ENCODE data around the gene FRMD7. TPM values are rescaled to one million over a fixed set of nuclear protein-coding genes. Genes with fewer than 3 reads are reported as not detected.
"Not testable (repeated sequence)": the region's sequence is repeated elsewhere in the genome, so short reads cannot be mapped to it uniquely, and the experiment has no call there.

The FRMD7 gene
- total RNA-seq, 4 donors from 2014 or later: not detected

DNA sequence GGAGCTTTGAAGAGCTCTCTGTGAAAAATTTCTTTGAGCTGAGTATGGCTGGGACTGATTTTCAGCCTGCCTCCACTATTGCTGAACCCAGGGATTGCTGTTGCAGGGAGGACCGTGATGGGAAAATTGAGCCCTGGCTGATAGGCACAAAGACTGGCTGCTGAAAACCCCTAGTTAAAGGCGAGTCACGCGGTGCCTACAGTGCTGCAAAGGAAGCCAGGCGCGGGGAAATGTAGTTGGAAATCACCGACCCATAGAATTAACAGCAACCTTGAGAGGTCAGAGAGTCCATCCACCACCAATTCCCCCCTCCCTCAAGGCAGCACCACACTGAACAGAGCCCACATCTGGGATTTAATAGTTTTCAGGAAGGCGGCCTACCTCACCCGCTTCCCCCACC, 26.0 kb downstream of the FRMD7 start:
- Histone ChIP-seq H3K4me3 (no peak overlapping the region), H3K4me1 (no peaks in the 10 kb centered on the region), H3K9me3 (no peaks in the 10 kb centered on the region), H3K27ac (replicated peaks in 1 of 4) (no peak overlapping the region), H3K27me3 (no peaks in the 10 kb centered on the region), H3K36me3 (no peaks in the 10 kb centered on the region)
- intact Hi-C loops (cut with DNase I): no loop called here
- TF ChIP-seq, protein P1, sequence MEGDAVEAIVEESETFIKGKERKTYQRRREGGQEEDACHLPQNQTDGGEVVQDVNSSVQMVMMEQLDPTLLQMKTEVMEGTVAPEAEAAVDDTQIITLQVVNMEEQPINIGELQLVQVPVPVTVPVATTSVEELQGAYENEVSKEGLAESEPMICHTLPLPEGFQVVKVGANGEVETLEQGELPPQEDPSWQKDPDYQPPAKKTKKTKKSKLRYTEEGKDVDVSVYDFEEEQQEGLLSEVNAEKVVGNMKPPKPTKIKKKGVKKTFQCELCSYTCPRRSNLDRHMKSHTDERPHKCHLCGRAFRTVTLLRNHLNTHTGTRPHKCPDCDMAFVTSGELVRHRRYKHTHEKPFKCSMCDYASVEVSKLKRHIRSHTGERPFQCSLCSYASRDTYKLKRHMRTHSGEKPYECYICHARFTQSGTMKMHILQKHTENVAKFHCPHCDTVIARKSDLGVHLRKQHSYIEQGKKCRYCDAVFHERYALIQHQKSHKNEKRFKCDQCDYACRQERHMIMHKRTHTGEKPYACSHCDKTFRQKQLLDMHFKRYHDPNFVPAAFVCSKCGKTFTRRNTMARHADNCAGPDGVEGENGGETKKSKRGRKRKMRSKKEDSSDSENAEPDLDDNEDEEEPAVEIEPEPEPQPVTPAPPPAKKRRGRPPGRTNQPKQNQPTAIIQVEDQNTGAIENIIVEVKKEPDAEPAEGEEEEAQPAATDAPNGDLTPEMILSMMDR (IDR thresholded peaks at IDR 0.05): no peak
- no peak for TF ChIP-seq EP300 (IDR thresholded peaks at IDR 0.05)
- no peak for TF ChIP-seq POLR2AphosphoS5 (IDR thresholded peaks at IDR 0.05)
- TF ChIP-seq POLR2A (IDR thresholded peaks at IDR 0.05; ENCODE audit: low read depth): no peak
- 83% methylated on average over 9 of the region's 9 CpGs for WGBS
- DNase-seq (ENCODE audit: extremely low spot score): no peak

DNA sequence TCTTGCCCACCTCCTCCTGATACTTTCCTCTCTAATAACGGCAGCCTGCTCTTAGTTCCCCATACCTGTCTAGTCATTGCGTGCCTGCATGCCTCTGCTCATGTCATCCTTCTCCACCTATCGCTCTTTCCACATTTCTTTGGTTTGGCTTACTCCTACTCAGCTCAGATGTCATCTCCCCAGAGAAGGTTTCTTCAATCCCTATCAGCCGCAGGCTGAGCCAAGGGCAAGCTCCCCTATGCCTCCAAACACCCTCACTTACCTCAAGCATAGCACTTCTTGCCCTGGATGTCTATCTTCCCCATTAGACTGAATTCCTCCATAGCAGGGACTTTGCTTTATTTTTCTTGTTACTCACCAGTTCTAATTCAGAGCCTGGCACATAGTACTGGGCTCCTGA, 26.6 kb downstream of the FRMD7 start:
- intact Hi-C loops (cut with DNase I): no loop called here
- 77% methylated on average over 4 of the region's 4 CpGs for whole genome bisulfite sequencing
- no peaks in the 10 kb centered on the region for H3K36me3 ChIP-seq
- H3K9me3 ChIP-seq: no peaks in the 10 kb centered on the region
- DNase-seq (ENCODE audit: extremely low spot score): no peak
- TF ChIP-seq POLR2AphosphoS5 (IDR thresholded peaks at IDR 0.05) (no peak), EP300 (IDR thresholded peaks at IDR 0.05) (no peak), POLR2A (IDR thresholded peaks at IDR 0.05; ENCODE audit: low read depth) (no peak)
- TF ChIP-seq, protein P1 (IDR thresholded peaks at IDR 0.05): no peak
- no peak overlapping the region for H3K4me3 ChIP-seq
- no peak overlapping the region for H3K27ac ChIP-seq (replicated peaks in 1 of 4)
- peaks cover 0 to 1% (median 0%) of the 10 kb centered on the region in 4 donors for H3K27me3 ChIP-seq
- no peaks in the 10 kb centered on the region for H3K4me1 ChIP-seq

DNA sequence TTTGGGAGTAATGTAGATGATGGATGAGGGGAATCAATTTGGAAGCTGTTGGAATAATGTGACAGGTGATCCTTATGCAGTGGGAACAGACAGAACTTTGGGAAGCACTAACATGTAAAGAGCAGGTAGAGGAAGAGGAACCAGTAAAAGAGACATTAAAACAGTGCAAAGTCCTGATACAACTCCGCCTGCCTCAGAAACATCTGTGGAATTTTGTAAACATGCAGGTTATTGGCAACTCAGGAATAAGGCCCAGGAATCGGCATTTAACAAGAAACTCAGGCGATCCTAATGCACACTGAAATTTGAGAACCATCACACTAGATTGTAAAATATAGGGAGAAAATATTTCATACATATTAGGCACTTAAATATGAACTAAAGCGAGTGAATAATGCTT, 29.1 kb downstream of the FRMD7 start:
- intact Hi-C loops (cut with DNase I); H3K4me3 ChIP-seq; DNase-seq (ENCODE audit: extremely low spot score); H3K4me1 ChIP-seq; H3K9me3 ChIP-seq; H3K27me3 ChIP-seq; H3K27ac ChIP-seq (replicated peaks in 1 of 4); H3K36me3 ChIP-seq: not testable (repeated sequence)
- WGBS: 74% methylated on average over 4 of the region's 4 CpGs

DNA sequence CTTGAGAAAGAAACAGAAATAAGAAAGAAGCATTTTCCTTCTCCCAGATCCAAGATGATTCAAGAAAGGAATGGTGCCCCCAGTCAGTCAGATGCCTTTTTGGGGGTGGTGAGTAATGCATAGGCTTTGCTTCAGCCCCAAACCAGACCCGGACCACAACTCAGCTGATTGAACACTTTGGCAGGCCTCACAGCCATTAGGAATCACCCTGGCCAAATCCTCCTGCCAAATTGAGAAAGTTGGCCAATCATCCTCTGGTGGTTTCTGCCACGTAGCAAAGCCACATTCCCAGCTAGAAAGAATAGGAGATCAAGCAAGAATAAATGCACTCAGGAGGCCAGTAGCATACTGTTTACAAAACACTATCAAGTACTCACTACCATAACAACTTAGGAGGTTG, 33.7 kb downstream of the FRMD7 start:
- peaks cover 0 to 6% (median 0%) of the 10 kb centered on the region in 4 donors for H3K27me3 ChIP-seq
- no peak overlapping the region for H3K27ac ChIP-seq (replicated peaks in 1 of 4)
- no peaks in the 10 kb centered on the region for H3K4me1 ChIP-seq
- no peak overlapping the region for H3K4me3 ChIP-seq
- DNase-seq (ENCODE audit: extremely low spot score): no peak
- TF ChIP-seq, protein P1 (IDR thresholded peaks at IDR 0.05): no peak
- intact Hi-C loops (cut with DNase I): loop anchor here (5.0 kb wide), 2 partner anchors 123 to 538 kb away; partner anchors contain the start of gene RAP2C
- H3K36me3 ChIP-seq: no peaks in the 10 kb centered on the region
- WGBS: 73% methylated on average over 2 of the region's 2 CpGs
- H3K9me3 ChIP-seq: no peaks in the 10 kb centered on the region

DNA sequence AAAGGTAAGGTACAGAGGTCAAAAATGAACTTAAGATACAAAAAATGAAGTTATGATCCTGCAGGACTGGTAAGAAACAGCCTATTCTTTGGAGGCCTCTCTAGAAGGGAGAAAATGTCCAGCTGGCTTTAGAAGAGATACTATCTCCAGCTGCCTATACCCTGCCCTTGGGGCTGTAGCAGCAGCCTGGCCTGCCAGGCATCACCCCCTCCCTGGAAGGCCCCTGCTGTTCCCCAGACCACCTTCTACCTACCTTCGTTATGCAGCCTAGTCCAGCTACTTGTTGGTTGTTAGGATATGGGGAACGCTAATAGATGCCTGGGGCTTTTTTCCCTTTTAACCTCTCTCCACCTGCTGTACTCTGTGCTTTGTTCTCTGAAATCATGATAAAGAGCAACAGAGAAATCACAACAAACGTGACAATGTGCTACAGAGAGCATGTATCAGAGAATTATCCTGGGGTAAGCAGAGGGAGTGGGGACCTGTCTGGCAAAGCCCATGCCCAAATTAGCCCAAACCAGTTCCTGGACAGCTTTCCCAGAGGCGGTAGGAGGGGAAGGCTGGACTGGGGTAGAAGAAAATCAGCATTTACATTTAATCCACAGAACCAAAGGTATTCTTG, 34.5 kb downstream of the FRMD7 start:
- H3K27ac ChIP-seq (replicated peaks in 1 of 4): no peak overlapping the region
- peaks cover 0 to 6% (median 0%) of the 10 kb centered on the region in 4 donors for H3K27me3 ChIP-seq
- no peaks in the 10 kb centered on the region for H3K36me3 ChIP-seq
- intact Hi-C loops (cut with DNase I): loop anchor here (5.0 kb wide), 2 partner anchors 124 to 539 kb away; partner anchors contain the start of gene RAP2C
- no peak overlapping the region for H3K4me3 ChIP-seq
- TF ChIP-seq EP300 (IDR thresholded peaks at IDR 0.05) (no peak), POLR2A (IDR thresholded peaks at IDR 0.05; ENCODE audit: low read depth) (no peak), POLR2AphosphoS5 (IDR thresholded peaks at IDR 0.05) (no peak)
- TF ChIP-seq, protein P1 (IDR thresholded peaks at IDR 0.05): no peak
- 53% methylated on average over 4 of the region's 4 CpGs for WGBS
- DNase-seq (ENCODE audit: extremely low spot score): no peak
- no peaks in the 10 kb centered on the region for H3K4me1 ChIP-seq
- no peaks in the 10 kb centered on the region for H3K9me3 ChIP-seq
